HepG2 (cell line): ENCODE measurements around the gene CEP20. TPM values are rescaled to one million over a fixed set of nuclear protein-coding genes. Genes with fewer than 3 reads are reported as not detected.

ENCODE experiments used
- CEBPB ChIP-seq: IDR thresholded peaks from 2 replicates; pipeline ENCODE4 v1.6.1; 2011; ENCODE audit warnings: low read depth, low read length, improper control_type of control experiment, borderline replicate concordance
- CERS6 ChIP-seq: sonication (generic); formaldehyde crosslinking; IDR thresholded peaks from 2 replicates; pipeline ENCODE4 v1.5.0; 2020; ENCODE audit warnings: missing genetic modification reagents
- CTCF ChIP-seq: sonication (generic); formaldehyde crosslinking; IDR thresholded peaks from 2 replicates; pipeline ENCODE4 v1.5.0; 2020; ENCODE audit warnings: mild to moderate bottlenecking, missing genetic modification reagents, moderate library complexity
- EHMT2 ChIP-seq: fragments of 200-600 bp; sonication (generic); IDR thresholded peaks from 2 replicates; pipeline ENCODE4 v1.7.0; 2017; ENCODE audit warnings: antibody characterized with exemption, low read depth, low read length, borderline replicate concordance
- ELF3 ChIP-seq: IDR thresholded peaks from 2 replicates; pipeline ENCODE4 v1.6.1; 2016; ENCODE audit warnings: missing genetic modification reagents, missing compliant biosample characterization
- HBP1 ChIP-seq: IDR thresholded peaks from 2 replicates; pipeline ENCODE4 v1.6.1; 2016; ENCODE audit warnings: low read depth, control low read depth
- KAT2B ChIP-seq: fragments of 150-350 bp; IDR thresholded peaks from 2 replicates; pipeline ENCODE4 v1.6.1; 2014; ENCODE audit warnings: low read depth, low read length, borderline replicate concordance
- KDM1A ChIP-seq: IDR thresholded peaks from 2 replicates; pipeline ENCODE4 v1.6.1; 2016; ENCODE audit warnings: missing compliant biosample characterization
- MED13 ChIP-seq: sonication (generic); formaldehyde crosslinking; IDR thresholded peaks from 2 replicates; pipeline ENCODE4 v1.5.0; 2020; ENCODE audit warnings: missing genetic modification reagents
- MEF2D ChIP-seq: sonication (generic); formaldehyde crosslinking; IDR thresholded peaks from 2 replicates; pipeline ENCODE4 v1.5.1; 2020; ENCODE audit warnings: mild to moderate bottlenecking, missing genetic modification reagents
- ZFYVE20 ChIP-seq: sonication (generic); formaldehyde crosslinking; IDR thresholded peaks from 2 replicates; pipeline ENCODE4 v1.8.0; 2023; ENCODE audit warnings: low read depth, mild to moderate bottlenecking, moderate library complexity, missing genetic modification reagents, borderline replicate concordance
- ZIK1 ChIP-seq: sonication (generic); formaldehyde crosslinking; IDR thresholded peaks from 2 replicates; pipeline ENCODE4 v1.5.0; 2020; ENCODE audit warnings: mild to moderate bottlenecking, low read depth, missing genetic modification reagents, borderline replicate concordance
- ZNF12 ChIP-seq: sonication (generic); formaldehyde crosslinking; IDR thresholded peaks from 2 replicates; pipeline ENCODE4 v1.5.0; 2020; ENCODE audit warnings: missing genetic modification reagents
- ZNF33B ChIP-seq: sonication (generic); formaldehyde crosslinking; IDR thresholded peaks from 2 replicates; pipeline ENCODE4 v1.5.1; 2020; ENCODE audit warnings: mild to moderate bottlenecking, missing genetic modification reagents
- ZNF354B ChIP-seq: sonication (generic); formaldehyde crosslinking; IDR thresholded peaks from 2 replicates; pipeline ENCODE4 v1.8.0; 2022; ENCODE audit warnings: mild to moderate bottlenecking, missing genetic modification reagents
- ZNF570 ChIP-seq: sonication (generic); formaldehyde crosslinking; IDR thresholded peaks from 2 replicates; pipeline ENCODE4 v1.4.0; 2020; ENCODE audit warnings: mild to moderate bottlenecking, missing genetic modification reagents, borderline replicate concordance
- ZNF660 ChIP-seq: sonication (generic); formaldehyde crosslinking; IDR thresholded peaks from 2 replicates; pipeline ENCODE4 v1.5.1; 2020; ENCODE audit warnings: mild to moderate bottlenecking, low read depth, missing genetic modification reagents, borderline replicate concordance
- ZNF687 ChIP-seq: sonication (generic); formaldehyde crosslinking; IDR thresholded peaks from 2 replicates; pipeline ENCODE4 v1.5.1; 2020; ENCODE audit warnings: mild to moderate bottlenecking, missing genetic modification reagents, moderate library complexity
- ZNF724P ChIP-seq: sonication (generic); formaldehyde crosslinking; IDR thresholded peaks from 2 replicates; pipeline ENCODE4 v1.8.0; 2022; ENCODE audit warnings: missing genetic modification reagents, borderline replicate concordance
- ZNF746 ChIP-seq: sonication (generic); formaldehyde crosslinking; IDR thresholded peaks from 2 replicates; pipeline ENCODE4 v1.8.0; 2022; ENCODE audit warnings: mild to moderate bottlenecking, missing genetic modification reagents
- ZNF782 ChIP-seq: sonication (generic); formaldehyde crosslinking; IDR thresholded peaks from 2 replicates; pipeline ENCODE4 v1.4.0; 2020; ENCODE audit warnings: missing genetic modification reagents, mild to moderate bottlenecking, borderline replicate concordance
- polyA plus RNA-seq, 8 experiments: library from polyadenylated mRNA; depleted of rRNA in 3 of 8; stranded (reverse) in 7 of 8; unstranded in 1 of 8; fragments of >200 nt; fragmentation: Illumina TruSeq in 4 of 8; extraction: Trizol in 4 of 8; gene quantifications; 2 replicates each; pipeline versions ENCODE4 v1.2.1 to v1.2.3, GENCODE V29; 2011 to 2016; ENCODE audit warnings: low read depth in 4 of 8, missing spikeins in 1 of 8, mixed read lengths in 1 of 8; ENCODE audit not compliant: insufficient read depth in 1 of 8
- total RNA-seq, 5 experiments: library from RNA; depleted of rRNA; stranded (reverse); fragments of >200 nt; fragmentation: Illumina TruSeq; extraction: Trizol; gene quantifications; 2 replicates each; pipeline ENCODE4 v1.2.3, GENCODE V29; 2016; ENCODE audit warnings: low read depth in 1 of 5

CEP20 gene
- total and polyA plus RNA-seq, 2 of the 13 experiments (the other 11 are each of a cell fraction or from before 2014, with no cell fraction given): 53.0 to 54.1 TPM

GRCh38 chr16:15928261-15929104 lies 40.1 kb upstream of the CEP20 start (continued):
- no peak for TF ChIP-seq CTCF (CRISPR knock-in tag)
- no peak for TF ChIP-seq ZFYVE20 (CRISPR knock-in tag)
- no peak for TF ChIP-seq ZIK1 (CRISPR knock-in tag)
- peak; percentile 69; the same call in 1 of the 2 replicates for TF ChIP-seq ZNF33B
- peak; percentile 35; the same call in 1 of the 2 replicates for TF ChIP-seq HBP1 (CRISPR knock-in tag)
- no peak for TF ChIP-seq MED13 (CRISPR knock-in tag)
- TF ChIP-seq ZNF12 (CRISPR knock-in tag): 0 out of 2 replicates have a peak, but pooled peaks have one; percentile 48
- peak; percentile 18; the same call in 1 of the 2 replicates for TF ChIP-seq ELF3 (CRISPR knock-in tag)
- TF ChIP-seq KDM1A: no peak
- no peak for TF ChIP-seq ZNF354B (CRISPR knock-in tag)
- TF ChIP-seq ZNF660: no peak
- no peak for TF ChIP-seq KAT2B
- TF ChIP-seq MEF2D (CRISPR knock-in tag): 0 out of 2 replicates have a peak, but pooled peaks have one; percentile 55
- no peak for TF ChIP-seq ZNF570
- peak; percentile 47; the same call in 1 of the 2 replicates for TF ChIP-seq ZNF687 (CRISPR knock-in tag)
- 0 out of 2 replicates have a peak, but pooled peaks have one; percentile 40 for TF ChIP-seq CERS6 (CRISPR knock-in tag)
- peak; percentile 54; the same call in 1 of the 2 replicates for TF ChIP-seq ZNF746
- no peak for TF ChIP-seq EHMT2
- TF ChIP-seq ZNF782 (CRISPR knock-in tag): no peak
- peak; percentile 96 for TF ChIP-seq CEBPB
- no peak; the same call in 1 of the 2 replicates for TF ChIP-seq ZNF724P (CRISPR knock-in tag)
